Progenitor cell of endocrine pancreas (in vitro differentiated cells): Measurements from ENCODE around the gene TRMT44. TPM values are rescaled to one million over a fixed set of nuclear protein-coding genes. Genes with fewer than 3 reads are reported as not detected.
A peak's percentile ranks its signal among the peaks of the same experiment; 100 is the strongest.
"Not testable (repeated sequence)": the region's sequence is repeated elsewhere in the genome, so short reads cannot be mapped to it uniquely, and the experiment has no call there.

ENCODE experiments used
- DNase-seq: peaks from one replicate; pipeline ENCODE4 v3.0.0; 2021; ENCODE audit warnings: low spot score; ENCODE audit not compliant: unreplicated experiment
- H3K27ac Mint-ChIP-seq: 2 replicates; pipeline ENCODE4 v1.8.0; 2021; ENCODE audit warnings: mild to moderate bottlenecking, moderate library complexity, mixed read lengths
- H3K27me3 Mint-ChIP-seq: 2 replicates; pipeline ENCODE4 v1.8.0; 2021; ENCODE audit warnings: mixed read lengths
- H3K36me3 Mint-ChIP-seq: 2 replicates; pipeline ENCODE4 v1.8.0; 2022; ENCODE audit warnings: mixed read lengths; ENCODE audit not compliant: insufficient read depth
- H3K4me1 Mint-ChIP-seq: 2 replicates; pipeline ENCODE4 v1.8.0; 2021; ENCODE audit warnings: low read depth, mixed read lengths
- H3K4me3 Mint-ChIP-seq: 2 replicates; pipeline ENCODE4 v1.8.0; 2021; ENCODE audit warnings: low read depth, mild to moderate bottlenecking, moderate library complexity, mixed read lengths
- H3K9me3 Mint-ChIP-seq: 2 replicates; pipeline ENCODE4 v1.8.0; 2021; ENCODE audit warnings: low read depth, mixed read lengths
- CTCF ChIP-seq: fragments of 200-600 bp; sonication (generic); IDR thresholded peaks from one replicate; pipeline ENCODE4 v1.5.0; 2021; ENCODE audit warnings: antibody characterized with exemption, mild to moderate bottlenecking; ENCODE audit not compliant: unreplicated experiment
- total RNA-seq: library from RNA; stranded (reverse); gene quantifications from 2 replicates; pipeline ENCODE4 v1.2.1, GENCODE V29; 2021

The TRMT44 gene
- total RNA-seq, 1 donor from 2014 or later, result 31.0 TPM

DNA sequence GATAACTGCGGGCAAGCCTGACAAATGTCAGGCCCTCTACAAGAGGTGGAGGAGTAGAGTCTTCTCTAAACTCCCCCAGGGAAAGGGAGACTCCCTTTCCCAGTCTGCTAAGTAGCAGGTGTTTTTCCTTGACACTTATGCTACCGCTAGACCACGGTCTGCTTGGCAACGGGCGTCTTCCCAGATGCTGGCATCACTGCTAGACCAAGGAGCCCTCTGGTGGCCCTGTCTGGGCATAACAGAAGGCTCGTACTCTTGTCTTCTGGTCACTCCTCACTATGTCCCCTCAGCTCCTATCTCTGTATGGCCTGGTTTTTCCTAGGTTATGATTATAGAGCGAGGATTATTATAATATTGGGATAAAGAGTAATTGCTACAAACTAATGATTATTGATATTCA, 33.7 kb upstream of the TRMT44 start:
- H3K4me3 Mint-ChIP-seq, H3K4me1 Mint-ChIP-seq, H3K9me3 Mint-ChIP-seq, H3K27ac Mint-ChIP-seq, DNase-seq, H3K27me3 Mint-ChIP-seq: not testable (repeated sequence)
- TF ChIP-seq CTCF, result peak; percentile 27
- peaks cover 19% of the 10 kb centered on the region for H3K36me3 Mint-ChIP-seq

DNA sequence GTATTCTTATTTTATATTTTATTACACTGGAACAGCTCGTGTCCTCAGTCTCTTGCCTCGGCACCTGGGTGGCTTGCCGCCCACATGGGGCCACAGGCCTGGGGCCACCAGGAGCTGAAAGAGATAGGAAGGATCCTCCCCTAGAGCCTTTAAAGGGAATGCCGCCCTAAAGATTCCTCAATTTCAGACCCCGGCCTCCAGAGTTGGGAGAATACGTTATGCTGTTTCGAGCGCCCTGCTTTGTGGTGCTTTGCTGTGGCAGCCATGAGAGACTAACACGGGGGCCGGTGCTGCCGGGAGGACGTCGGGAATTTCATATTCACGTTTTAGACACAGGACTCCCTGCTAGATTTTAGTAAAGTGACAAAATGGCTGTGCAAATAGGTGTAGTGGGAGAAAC, 33.3 kb upstream of the TRMT44 start:
- DNase-seq, result no peak
- no peak for TF ChIP-seq CTCF
- no peak overlapping the region for H3K27ac Mint-ChIP-seq

GRCh38 chr4:8407756-8408155, 32.8 kb upstream of the TRMT44 start:
- H3K9me3 Mint-ChIP-seq, result peaks cover 7% of the 10 kb centered on the region
- H3K27ac Mint-ChIP-seq, result no peak overlapping the region
- H3K27me3 Mint-ChIP-seq, result no peaks in the 10 kb centered on the region
- H3K36me3 Mint-ChIP-seq, result peaks cover 19% of the 10 kb centered on the region
- H3K4me1 Mint-ChIP-seq, result no peaks in the 10 kb centered on the region
- TF ChIP-seq CTCF, result no peak
- DNase-seq, result no peak
- H3K4me3 Mint-ChIP-seq, result no peak overlapping the region

More for the DNA sequence above, 33.3 kb upstream of the TRMT44 start:
- H3K27me3 Mint-ChIP-seq, result no peaks in the 10 kb centered on the region
- peaks cover 19% of the 10 kb centered on the region for H3K36me3 Mint-ChIP-seq
- no peaks in the 10 kb centered on the region for H3K4me1 Mint-ChIP-seq
- H3K4me3 Mint-ChIP-seq, result no peak overlapping the region
- H3K9me3 Mint-ChIP-seq, result peaks cover 7% of the 10 kb centered on the region

- no peak for TF ChIP-seq CTCF
- no peaks in the 10 kb centered on the region for H3K4me1 Mint-ChIP-seq
- peaks cover 17% of the 10 kb centered on the region for H3K36me3 Mint-ChIP-seq
- no peak overlapping the region for H3K4me3 Mint-ChIP-seq
- H3K27me3 Mint-ChIP-seq, result no peaks in the 10 kb centered on the region
- no peak overlapping the region for H3K27ac Mint-ChIP-seq
- H3K9me3 Mint-ChIP-seq, result peaks cover 7% of the 10 kb centered on the region
- DNase-seq, result no peak
Measured at GRCh38 chr4:8409264-8410065, 31.1 kb upstream of the TRMT44 start.

DNA sequence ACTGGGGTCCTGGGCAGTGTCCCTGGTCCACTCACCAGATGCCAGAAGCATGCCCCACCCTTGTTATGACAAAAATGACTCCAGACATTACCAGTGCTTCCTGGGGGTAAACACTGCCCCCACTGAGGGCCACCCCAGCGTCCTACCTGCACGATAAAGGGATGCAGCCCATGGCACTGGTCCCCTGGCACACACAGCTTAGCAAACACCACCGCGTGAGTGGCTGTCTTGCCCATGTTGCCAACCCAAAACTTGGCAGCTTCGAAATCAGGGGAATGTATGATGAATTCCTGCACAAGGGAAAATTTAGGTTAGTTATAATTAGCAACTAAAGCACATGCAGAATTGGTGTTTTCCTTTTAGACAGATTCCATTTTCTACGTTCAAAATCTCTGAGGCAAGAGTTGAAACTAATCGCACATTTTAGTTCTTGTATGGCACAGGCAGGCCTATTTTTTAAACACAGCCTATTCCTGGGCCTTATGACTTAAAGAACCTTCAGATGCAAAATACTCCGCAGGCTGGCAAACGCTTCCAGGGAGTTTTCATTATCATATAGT, 30.4 kb upstream of the TRMT44 start:
- H3K36me3 Mint-ChIP-seq, result peaks cover 13% of the 10 kb centered on the region
- H3K9me3 Mint-ChIP-seq, result peaks cover 7% of the 10 kb centered on the region
- H3K27me3 Mint-ChIP-seq, result no peaks in the 10 kb centered on the region
- no peaks in the 10 kb centered on the region for H3K4me1 Mint-ChIP-seq
- H3K27ac Mint-ChIP-seq, result no peak overlapping the region
- no peak for TF ChIP-seq CTCF
- H3K4me3 Mint-ChIP-seq, result no peak overlapping the region
- DNase-seq, result no peak
